GM18498 (cell line): Measurements from ENCODE around the gene RERE.

Experiments used
- ATAC-seq: cut with Tn5 transposase; IDR thresholded peaks from one replicate; pipeline ENCODE4 v1.9.1; 2021; ENCODE audit warnings: mild to moderate bottlenecking, moderate library complexity; ENCODE audit not compliant: unreplicated experiment

RERE gene

DNA sequence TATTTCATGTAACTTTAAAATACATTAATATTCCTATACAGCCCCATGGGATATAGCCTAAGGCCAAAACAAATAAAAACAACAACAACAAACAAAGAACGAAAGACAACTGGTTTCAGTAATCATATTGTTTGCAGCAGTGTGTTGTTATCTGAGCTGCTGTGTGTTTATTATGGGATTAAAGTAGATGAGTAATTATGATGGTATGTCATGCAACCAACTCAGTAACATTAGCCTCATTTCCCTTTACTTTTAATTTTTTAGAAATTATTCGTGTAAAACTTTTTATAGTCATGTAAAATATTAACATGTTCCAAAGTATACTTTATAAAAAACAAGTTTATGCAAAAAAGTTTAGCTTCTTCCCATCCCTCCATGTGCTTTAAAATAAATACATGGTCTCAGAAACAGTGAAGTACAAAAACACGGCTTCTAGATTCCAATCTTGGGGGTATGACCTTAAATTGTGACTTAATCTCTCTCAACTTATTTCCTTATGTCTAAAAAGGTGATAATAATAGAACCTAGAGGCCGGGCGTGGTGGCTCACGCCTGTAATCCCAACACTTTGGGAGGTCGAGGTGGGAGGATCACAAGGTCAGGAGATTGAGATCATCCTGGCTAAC lies 323.4 kb downstream of the RERE start:
- ATAC-seq = no peak

DNA sequence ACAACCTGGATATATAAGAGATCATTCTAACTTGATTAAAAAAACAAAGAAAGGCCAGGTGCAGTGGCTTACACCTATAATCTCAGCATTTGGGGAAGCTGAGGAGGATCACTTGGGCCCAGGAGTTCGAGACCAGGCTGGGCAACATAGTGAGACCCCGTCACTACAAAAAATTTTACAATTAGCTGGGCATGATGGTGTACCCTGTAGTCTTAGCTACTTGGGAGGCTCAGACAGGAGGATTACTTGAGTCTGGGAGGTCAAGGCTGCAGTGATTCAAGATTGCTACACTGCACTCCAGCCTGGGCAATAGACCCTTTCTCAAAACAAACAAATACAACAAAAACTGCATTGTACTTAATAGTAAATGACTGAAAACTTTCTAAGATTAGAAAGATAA lies 330.2 kb downstream of the RERE start:
- ATAC-seq = no peak

DNA sequence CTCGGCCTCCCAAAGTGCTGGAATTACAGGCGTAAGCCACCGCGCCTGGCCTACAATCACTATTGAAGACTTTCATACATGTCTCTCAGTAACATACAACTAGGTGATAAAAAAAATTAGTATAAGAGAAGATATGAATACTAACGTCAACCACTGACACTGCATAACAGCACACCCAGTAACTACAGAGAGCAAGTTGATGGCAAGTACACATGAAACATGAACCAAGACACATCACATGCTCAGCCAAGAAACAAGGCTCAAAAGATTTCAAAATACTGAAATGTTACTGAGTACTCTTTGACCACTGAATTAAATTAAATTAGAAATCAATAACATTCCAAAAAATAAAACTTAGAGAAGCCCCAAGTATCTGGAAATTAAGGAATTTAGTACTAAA lies 331.4 kb downstream of the RERE start:
- no peak for ATAC-seq

DNA sequence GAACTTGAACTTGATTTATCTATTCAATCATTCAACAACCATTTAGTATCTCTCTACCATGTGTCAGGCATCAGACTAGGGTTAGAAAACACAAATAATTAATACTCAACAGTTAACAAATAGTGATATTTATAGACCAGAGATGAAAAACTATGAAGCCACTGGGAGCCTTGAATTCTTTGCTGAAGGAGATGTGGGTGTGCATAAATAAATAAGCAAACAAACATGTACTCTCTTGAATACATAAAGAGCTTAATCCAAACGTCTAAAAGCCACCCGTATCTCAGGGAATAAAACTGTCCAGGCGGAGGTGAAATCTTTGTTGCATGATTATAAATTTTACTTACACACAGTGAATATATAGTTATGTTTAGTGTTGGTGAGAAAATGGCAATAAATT lies 333.9 kb downstream of the RERE start:
- no peak for ATAC-seq

DNA sequence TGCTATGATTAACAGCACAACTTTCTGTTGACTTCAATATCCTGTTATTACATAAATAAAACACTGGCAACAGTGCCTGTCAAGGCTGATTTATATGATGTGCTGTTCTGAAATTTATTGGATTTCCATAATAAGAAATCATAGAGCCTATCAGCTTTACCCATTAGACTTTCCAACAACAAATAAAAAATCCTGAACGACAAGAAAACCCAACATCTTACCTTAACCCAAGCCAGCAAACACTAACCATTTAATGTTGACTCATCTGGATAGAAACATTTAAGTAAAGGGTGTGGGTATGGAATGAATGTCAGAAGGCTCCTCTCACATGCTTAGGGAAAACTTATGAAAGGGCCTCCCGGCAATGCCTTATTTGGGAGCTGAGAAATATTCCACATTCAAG lies 334.5 kb downstream of the RERE start:
- ATAC-seq = no peak

DNA sequence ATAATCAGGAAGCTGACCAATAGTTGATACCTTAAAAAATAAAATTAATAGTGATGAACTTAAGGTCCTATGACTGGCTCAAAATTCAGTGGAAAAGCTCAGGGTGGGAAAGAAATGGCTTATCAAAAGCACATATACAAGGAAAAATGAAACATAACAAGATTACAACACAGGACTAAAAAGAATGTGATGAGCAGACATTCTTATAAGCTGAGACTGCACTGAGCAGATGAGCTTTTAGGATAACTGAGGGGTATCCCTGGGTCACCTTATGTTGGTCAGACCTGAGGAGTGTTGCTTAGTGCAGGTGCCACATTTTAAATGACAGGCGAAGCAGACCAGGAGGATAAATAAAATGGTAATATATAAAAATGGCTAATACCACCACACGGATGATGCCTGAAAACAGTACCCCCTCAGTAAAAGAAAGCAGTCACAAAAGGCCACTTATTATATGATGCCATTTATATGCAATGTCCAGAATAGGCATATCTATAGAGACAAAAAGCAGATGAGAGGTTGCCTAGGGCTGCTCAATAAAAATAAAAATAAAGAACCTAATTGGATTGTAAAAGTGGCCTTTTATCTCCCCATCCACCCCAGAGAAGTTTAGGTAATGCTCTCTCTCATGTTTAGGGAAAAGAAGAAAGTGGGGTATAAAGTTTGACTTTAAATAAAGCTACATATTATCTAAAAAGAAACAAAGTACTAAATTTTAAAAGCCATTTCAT lies 335.6 kb downstream of the RERE start:
- ATAC-seq = no peak

DNA sequence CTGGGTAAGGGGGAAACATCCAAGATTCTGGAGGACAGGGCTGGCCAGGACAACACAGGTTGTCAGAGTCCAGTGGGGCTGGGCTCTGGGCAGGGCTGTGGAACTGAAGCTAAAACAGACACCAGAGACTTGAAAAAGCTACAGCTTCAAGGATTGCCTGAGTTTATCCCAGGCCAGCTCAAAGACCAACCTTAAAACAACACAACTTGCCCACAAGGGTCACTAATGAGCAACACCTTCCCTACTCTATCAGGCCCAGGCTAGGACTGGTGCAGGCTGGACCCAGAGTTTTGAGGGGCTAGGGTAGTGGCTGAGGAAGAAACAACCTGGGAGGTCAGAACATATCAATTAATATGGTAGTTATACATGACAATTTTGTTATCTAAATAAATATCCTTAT lies 338.9 kb downstream of the RERE start:
- no peak for ATAC-seq

DNA sequence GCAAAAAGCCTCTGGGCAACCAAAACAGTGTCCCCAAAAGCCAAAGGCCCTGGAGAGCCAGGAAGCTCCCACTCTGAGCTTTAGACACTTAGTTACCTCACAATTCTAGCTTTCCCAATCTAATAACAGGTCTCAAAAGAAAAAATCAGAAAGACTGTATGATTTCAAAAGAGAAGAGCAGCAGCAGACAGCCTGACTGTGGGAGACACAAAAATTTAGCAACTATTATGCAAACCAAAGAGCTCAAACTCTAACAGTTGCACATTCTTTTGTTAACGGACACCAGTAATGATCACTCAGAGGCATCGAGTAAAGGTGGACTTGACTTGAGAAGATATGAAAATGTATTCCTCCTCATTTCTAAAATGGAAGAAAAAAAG lies 339.5 kb downstream of the RERE start:
- ATAC-seq = no peak

DNA sequence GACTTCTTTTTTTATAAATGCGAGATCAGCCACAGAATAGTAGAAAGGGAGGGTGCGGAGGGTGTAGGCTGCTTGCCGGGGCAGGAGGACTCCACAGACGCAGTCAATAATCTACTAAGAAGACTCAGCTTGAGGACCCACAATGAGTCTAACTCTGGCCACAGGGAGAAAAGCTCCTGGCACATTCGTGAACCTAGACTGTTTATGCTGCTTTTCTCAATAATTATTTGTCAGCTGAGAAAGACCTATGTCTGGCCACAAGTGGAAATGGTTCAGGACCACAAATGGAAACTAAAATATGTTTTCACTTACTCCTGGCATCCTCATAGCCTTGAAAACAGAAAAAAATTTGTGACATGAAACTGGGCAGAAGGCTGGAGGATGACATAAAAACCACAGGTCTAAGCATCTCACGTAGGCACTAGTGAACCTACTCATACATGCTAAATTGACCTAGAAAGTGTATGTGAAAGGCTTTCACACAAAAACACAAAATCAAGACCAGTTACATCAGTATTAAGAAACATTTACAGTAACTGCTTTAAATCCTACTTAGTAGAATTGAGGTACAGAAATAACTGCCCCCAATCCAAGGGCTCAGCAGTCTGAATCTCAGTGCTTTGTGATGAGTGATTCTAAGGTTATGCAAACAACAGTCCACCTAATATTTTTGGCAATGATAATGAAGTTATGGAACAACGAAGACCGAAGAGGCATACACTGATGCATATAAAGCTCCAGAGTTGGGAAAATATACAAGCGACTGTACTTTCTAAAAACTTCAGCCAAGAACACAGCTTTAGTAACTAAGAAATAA lies 340.1 kb downstream of the RERE start:
- ATAC-seq = peak; percentile 77

DNA sequence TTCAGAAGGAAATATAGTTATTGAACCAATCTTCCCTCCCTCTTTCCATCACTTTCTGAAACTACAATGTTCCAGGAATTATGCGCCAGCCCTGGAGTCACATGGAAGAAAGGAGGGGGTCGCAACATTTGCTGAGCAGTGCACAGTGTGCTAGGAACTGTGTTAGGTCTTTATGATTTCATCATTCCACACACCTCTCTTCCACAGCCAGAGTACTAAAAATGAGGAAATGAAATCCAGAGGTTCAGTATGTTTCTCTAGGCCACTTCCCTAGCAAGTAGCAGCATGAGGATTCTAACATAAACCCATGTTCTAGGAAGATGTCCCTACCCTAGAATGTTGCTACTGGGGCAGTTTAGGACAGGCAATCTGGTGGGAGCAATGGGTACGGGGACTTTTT lies 341.4 kb downstream of the RERE start:
- no peak for ATAC-seq

DNA sequence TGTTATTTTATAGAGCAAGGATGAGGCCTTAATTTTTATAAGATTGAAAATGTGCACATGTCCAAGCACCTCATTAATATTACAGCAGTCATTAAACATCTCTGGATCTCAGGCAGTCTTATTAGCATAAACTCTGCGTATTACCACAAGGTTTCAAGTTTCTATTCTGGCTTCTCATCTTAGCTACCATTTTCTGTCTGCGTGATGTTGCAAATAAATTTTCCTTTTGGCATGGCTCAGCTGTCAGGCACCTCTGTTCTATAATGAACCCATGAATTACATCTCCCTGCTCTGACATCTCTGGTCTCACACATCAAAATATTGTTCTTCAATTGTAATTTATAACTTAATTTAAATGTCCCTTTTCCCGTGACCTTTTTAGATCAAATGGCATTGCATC lies 343.1 kb downstream of the RERE start:
- ATAC-seq = no peak

DNA sequence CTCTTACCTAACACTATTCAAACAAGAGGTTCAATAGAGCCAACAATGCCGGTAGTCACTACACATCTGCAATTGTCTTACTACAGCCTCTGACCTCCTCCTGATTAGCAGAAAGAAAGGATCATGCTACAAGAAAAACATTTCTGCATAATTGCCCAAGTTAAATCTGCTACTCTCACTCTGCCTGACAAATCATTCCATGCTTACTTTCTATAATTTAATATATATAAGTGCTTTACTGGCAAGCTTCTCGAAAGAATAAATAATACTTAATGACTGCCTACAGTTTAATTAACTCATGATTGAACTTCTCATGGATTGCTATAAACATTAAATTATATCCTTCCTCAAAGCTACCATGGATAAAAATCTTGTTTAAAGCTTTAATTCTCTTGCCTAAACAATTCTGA lies 343.5 kb downstream of the RERE start:
- ATAC-seq = no peak

DNA sequence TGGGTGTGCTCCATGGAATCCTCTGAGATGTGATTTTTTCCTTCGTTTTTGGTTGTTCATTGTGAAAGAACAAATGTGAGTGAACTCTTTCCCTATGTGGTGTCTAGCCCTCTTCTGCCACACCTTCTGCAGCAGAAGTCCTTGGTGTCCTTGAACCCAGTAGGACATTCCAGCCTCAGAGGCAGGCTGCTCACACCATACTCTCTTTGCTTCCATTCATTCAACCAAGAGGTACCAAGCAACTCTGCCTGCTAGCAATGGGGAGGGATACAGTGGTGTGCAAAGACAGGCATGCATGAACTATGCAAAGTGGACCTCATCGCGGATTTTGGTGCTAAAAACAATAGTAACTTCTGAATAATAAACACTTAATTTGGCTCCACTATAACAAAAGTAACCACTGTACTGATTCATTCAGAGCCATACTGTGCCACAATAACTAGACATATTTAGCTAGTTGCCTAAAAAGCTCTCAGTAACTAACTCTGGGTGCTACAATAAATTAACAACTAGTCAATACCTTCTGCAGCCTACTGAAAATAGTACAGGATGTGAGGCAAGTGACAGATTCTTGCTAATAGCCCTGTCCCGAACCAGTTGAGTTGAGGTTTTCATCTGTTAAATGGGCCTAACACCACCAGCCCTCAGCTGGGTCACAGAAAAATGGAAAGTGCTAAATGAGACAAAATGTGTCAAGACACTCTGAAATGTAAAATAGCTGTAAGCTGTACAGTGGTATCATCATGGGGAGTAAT lies 344.1 kb downstream of the RERE start:
- ATAC-seq = no peak

DNA sequence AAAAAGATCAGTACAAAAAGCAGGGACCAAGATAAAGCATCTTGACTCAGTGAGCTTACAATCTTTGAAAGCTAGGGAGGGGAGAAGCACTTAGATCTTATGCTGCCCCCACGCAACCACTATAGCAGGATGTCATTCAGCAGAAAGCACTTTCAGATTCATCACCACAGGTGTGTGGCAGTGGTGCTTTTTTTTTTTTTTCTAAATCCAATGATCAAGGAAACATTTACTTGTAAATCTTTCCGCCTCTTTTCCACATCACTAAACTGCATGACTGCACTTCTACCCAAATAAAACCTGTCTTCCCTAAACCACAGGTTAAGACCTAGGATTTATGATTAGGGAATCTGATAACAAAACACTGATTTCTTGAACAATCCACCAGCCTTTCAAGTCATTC lies 344.8 kb downstream of the RERE start:
- ATAC-seq = peak; percentile 43

DNA sequence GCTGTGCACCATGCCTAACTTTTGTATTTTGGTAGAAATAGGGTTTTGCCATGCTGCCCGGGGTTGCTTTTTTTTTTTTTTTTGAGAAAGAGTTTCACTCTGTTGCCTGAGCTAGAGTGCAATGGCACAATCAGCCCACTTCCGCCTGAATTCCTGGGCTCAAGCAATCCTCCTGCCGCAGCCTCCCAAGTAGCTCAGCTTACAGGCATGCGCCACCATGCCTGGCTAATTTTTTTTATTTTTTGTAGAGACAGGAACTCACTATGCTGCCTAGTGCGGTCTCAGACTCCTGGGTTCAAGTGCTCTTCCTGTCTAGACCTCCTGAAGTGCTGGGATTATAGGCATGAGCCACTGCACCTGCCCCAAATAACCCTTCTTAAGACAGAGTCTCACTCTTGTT lies 346.0 kb downstream of the RERE start:
- ATAC-seq = no peak

DNA sequence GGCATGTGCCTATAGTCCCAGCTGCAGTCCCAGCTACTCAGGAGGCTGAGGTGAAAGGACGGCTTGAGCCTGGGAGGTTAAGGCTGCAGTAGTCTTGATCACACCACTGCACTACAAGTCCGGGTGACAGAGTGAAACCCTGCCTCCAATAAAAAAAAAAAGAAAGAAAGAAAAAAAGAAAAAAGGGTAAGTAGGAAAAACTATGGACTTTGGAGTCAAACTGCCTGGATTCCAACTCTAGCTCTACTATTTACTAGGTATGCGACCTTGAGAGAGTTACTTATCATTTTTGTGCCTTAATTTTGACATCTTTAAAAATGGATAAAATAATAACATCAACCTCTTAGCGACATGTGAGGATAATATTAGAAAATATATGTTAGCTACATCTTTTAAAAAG lies 348.7 kb downstream of the RERE start:
- no peak for ATAC-seq

DNA sequence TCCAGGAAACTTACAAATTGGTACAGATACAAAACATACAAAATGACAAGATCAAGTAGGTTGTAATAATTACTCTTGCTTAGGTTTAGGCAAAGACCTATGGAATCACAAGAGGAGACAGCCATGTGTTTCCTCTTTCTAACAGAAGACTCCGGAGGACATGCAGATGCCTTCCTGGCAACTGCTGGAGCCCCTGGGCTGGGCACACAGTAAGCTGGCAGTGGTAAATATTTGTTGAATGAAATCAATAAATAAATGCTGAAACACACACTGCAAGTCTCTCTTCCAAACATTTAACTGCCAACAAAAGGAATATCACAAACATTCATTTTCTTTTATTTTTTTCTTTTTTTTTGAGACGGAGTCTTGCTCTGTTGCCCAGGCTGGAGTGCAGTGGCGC lies 350.1 kb downstream of the RERE start:
- no peak for ATAC-seq

DNA sequence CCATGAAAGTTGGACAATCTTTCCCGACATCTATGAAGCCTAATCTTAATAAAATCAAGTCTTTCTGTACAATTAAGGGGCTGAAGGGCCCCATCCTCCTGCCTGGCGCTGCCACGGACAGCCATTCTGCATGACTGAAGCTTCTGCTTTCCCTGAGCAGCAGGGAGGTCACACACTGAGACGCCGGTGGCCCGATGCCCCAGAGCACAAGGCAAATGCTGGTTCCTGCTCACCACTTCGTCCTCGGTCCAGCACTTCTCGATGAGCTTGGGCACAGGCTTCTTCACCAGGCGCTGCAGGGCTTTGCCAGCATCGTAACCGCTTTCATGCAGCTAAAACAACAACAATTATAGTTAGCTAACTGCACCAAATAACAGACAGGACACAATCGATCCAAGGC lies 351.7 kb downstream of the RERE start:
- no peak for ATAC-seq

DNA sequence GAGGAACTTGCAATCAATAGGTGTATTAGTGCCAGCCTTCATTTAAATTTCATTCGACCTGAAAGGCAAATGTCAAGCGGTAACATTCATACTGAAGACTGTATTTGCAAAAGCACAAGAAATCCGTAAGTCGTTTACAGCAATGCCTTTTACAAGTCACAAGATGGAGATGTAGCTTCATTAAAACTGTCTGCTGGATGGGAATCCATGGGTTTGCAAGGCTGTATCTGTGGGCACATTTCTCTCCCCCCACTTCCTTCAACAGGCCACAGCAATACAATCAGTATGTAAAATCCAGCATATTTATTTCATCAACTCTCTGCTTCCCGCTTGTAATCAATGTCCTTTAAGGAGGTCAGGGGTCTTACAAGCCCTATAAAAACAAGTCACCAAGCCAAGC lies 352.4 kb downstream of the RERE start:
- ATAC-seq = no peak

DNA sequence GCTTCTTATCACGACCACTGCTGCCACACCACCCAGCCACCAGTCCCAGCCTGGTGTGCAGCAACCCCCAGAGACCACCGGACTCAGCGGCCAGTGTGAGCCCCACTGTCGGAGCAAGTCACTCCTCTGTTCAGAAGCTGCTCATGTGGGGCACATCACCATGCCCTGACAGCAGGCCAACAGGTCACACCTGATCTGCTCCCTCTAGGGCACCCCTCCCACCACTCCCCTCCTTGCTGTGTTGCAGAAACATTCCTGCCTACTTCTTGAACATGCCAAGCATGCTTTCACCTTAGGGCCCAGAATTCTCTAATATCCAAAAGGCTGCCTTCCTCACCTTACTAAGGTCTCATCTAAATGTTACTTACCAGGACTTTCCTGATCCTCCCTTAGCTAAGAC lies 353.1 kb downstream of the RERE start:
- no peak for ATAC-seq

DNA sequence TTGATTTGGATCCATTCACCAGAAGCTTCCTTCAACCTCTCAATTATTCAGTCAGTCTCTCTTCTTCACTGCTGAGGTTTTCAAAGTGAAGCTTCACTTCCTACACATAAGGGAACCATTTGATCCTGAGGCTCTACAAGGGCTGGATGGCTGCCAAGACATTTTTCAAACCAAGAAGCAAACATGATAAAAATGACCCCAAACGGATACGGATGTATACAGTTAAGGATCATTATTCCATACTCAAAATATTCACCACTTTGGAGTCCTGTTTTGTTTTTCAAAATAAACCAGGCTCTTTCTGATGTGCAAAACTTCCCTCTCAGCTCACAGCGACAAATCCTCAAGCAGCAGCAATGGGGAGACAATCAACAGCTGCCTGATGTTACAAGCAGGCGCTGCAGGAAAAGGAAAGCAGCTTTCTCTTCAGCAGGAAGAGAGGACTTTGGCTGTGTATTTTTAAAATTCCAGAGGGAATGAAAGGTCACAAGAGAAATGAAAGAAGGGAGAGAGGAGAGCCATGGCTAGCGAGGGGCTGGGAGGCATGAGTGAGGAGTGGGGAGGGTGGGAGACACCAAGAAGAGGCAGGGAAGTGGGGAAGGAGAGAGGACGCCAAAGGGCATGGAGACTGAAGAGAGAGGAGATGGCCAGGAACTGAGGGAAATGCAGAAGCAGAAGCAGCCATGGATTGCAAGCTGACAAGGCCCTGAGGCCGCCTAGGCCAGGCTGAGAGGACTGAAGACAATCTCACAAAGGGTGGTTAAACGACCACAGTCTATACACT lies 354.1 kb downstream of the RERE start:
- no peak for ATAC-seq
